Uterus (tissue), 4 donors: Measurements from ENCODE around the gene AHSP. TPM values are rescaled to one million over a fixed set of nuclear protein-coding genes. Genes with fewer than 3 reads are reported as not detected.

Source experiments
- DNase-seq, 2 donors: peaks; one replicate each; pipeline ENCODE4 v3.0.0-alpha.2; 2019 to 2020
- H3K27ac ChIP-seq, 2 donors: fragments of 200-600 bp; sonication (generic); 1 replicate in 1 of 2; 2 replicates in 1 of 2; pipeline ENCODE4 v1.5.1; 2016 to 2018
- H3K27me3 ChIP-seq, 2 donors: fragments of 200-600 bp; sonication (generic); one replicate each; pipeline ENCODE4 v1.5.1; 2018 to 2019; ENCODE audit warnings: control low read depth in 1 of 2
- H3K36me3 ChIP-seq, 2 donors: fragments of 200-600 bp; sonication (generic); one replicate each; pipeline ENCODE4 v1.5.1; 2019; ENCODE audit warnings: control low read depth in 1 of 2
- H3K4me1 ChIP-seq, 2 donors: fragments of 200-600 bp; sonication (generic); one replicate each; pipeline ENCODE4 v1.5.1; 2018 to 2019; ENCODE audit warnings: control low read depth in 1 of 2
- H3K4me3 ChIP-seq, 2 donors: fragments of 200-600 bp; sonication (generic); 1 replicate in 1 of 2; 2 replicates in 1 of 2; pipeline ENCODE4 v1.5.1; 2018 to 2019; ENCODE audit warnings: mild to moderate bottlenecking in 1 of 2
- H3K9me3 ChIP-seq, 2 donors: fragments of 200-600 bp; sonication (generic); one replicate each; pipeline ENCODE4 v1.5.1; 2019; ENCODE audit warnings: control low read depth in 1 of 2
- POLR2A ChIP-seq, 2 donors: fragments of 450-650 bp; IDR thresholded peaks; one replicate each; pipeline ENCODE4 v1.6.1; 2016; ENCODE audit warnings: antibody characterized with exemption in 2 of 2, mild to moderate bottlenecking in 1 of 2, moderate library complexity in 1 of 2
- intact Hi-C: fragments of 100-400 bp; cut with DNase I; formaldehyde crosslinking; loops from one replicate; pipeline ENCODE4 v1.15.1; 2023; ENCODE audit warnings: low total_unique reads
- total RNA-seq, 4 donors: library from RNA; depleted of rRNA in 3 of 4; stranded (reverse); fragments of >200 nt in 3 of 4; gene quantifications; one replicate each; pipeline versions ENCODE4 v1.1.0 to v1.2.4, GENCODE V29; 2014 to 2023
- TF ChIP-seq, protein P1 (sequence below), 4 experiments: fragments of 200-600 bp in 2 of 4; fragments of 450-650 bp in 2 of 4; sonication (generic) in 2 of 4; IDR thresholded peaks; one replicate each; pipeline ENCODE4 v1.5.1; 2016 to 2019; ENCODE audit warnings: antibody characterized with exemption in 4 of 4, mild to moderate bottlenecking in 2 of 4, moderate library complexity in 1 of 4
- donor health status: DM: yes; HTN: yes; CAD: no.

Gene AHSP
- total RNA-seq, 4 donors from 2014 or later, result 5.6 TPM; not detected in 3

- Histone ChIP-seq H3K27me3 (no peaks in the 10 kb centered on the region), H3K9me3 (no peaks in the 10 kb centered on the region), H3K4me3 (peak overlapping the region; percentile 35 to 51), H3K27ac (no peak overlapping the region), H3K4me1 (peaks cover 0 to 20% of the 10 kb centered on the region in 2 donors), H3K36me3 (no peaks in the 10 kb centered on the region)
- DNase-seq, result peak in 1 of 2 donors; percentile 56
- intact Hi-C loops, result no loop called here
- TF ChIP-seq, protein P1, sequence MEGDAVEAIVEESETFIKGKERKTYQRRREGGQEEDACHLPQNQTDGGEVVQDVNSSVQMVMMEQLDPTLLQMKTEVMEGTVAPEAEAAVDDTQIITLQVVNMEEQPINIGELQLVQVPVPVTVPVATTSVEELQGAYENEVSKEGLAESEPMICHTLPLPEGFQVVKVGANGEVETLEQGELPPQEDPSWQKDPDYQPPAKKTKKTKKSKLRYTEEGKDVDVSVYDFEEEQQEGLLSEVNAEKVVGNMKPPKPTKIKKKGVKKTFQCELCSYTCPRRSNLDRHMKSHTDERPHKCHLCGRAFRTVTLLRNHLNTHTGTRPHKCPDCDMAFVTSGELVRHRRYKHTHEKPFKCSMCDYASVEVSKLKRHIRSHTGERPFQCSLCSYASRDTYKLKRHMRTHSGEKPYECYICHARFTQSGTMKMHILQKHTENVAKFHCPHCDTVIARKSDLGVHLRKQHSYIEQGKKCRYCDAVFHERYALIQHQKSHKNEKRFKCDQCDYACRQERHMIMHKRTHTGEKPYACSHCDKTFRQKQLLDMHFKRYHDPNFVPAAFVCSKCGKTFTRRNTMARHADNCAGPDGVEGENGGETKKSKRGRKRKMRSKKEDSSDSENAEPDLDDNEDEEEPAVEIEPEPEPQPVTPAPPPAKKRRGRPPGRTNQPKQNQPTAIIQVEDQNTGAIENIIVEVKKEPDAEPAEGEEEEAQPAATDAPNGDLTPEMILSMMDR (IDR thresholded peaks at IDR 0.05), result no peak
- TF ChIP-seq POLR2A (IDR thresholded peaks at IDR 0.05), result no peak
Observed at GRCh38 chr16:31487720-31488467, 39.8 kb upstream of the AHSP start.

- Histone ChIP-seq H3K9me3 (no peaks in the 10 kb centered on the region), H3K4me1 (peaks cover 0 to 20% of the 10 kb centered on the region in 2 donors), H3K27me3 (no peaks in the 10 kb centered on the region), H3K36me3 (no peaks in the 10 kb centered on the region), H3K4me3 (peak overlapping the region in 1 of 2 donors; percentile 51), H3K27ac (no peak overlapping the region)
- no peak for DNase-seq
- no peak for TF ChIP-seq POLR2A (IDR thresholded peaks at IDR 0.05)
- intact Hi-C loops, result no loop called here
Observed at GRCh38 chr16:31488468-31489297, 39.0 kb upstream of the AHSP start.

DNA sequence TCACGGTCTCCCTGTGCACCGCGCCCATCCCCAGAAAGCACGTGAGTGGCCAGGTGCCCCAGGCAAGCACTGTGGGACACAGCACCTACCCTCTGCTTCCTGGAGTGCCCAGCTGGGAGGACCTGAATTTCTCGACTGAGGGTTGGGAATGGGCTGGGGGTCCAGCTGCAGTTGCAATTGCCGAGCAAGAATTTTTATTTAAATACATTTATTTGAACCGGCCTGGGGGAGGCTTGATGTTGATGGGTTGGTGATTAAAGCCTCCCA lies 38.5 kb upstream of the AHSP start:
- Histone ChIP-seq H3K9me3 (no peaks in the 10 kb centered on the region), H3K27ac (no peak overlapping the region), H3K4me1 (peaks cover 0 to 20% of the 10 kb centered on the region in 2 donors), H3K36me3 (no peaks in the 10 kb centered on the region), H3K27me3 (no peaks in the 10 kb centered on the region), H3K4me3 (no peak overlapping the region)
- intact Hi-C loops, result no loop called here
- no peak for DNase-seq
- TF ChIP-seq, protein P1 (IDR thresholded peaks at IDR 0.05), result no peak
- no peak for TF ChIP-seq POLR2A (IDR thresholded peaks at IDR 0.05)

- H3K27me3 ChIP-seq, result no peaks in the 10 kb centered on the region
- H3K4me3 ChIP-seq, result no peak overlapping the region
- intact Hi-C loops, result no loop called here
- no peak for DNase-seq
- H3K9me3 ChIP-seq, result no peaks in the 10 kb centered on the region
- H3K36me3 ChIP-seq, result no peaks in the 10 kb centered on the region
- H3K27ac ChIP-seq, result no peak overlapping the region
- peaks cover 0 to 20% of the 10 kb centered on the region in 2 donors for H3K4me1 ChIP-seq
- TF ChIP-seq, protein P1 (IDR thresholded peaks at IDR 0.05), result no peak
- no peak for TF ChIP-seq POLR2A (IDR thresholded peaks at IDR 0.05)
Observed at GRCh38 chr16:31489616-31490584, 37.8 kb upstream of the AHSP start.

GRCh38 chr16:31491778-31492418 lies 35.8 kb upstream of the AHSP start:
- H3K27me3 ChIP-seq, result no peaks in the 10 kb centered on the region
- TF ChIP-seq, protein P1 (IDR thresholded peaks at IDR 0.05), result no peak
- no peak for TF ChIP-seq POLR2A (IDR thresholded peaks at IDR 0.05)
- no peak overlapping the region for H3K27ac ChIP-seq
- no peak for DNase-seq
- H3K36me3 ChIP-seq, result no peaks in the 10 kb centered on the region
- no peaks in the 10 kb centered on the region for H3K9me3 ChIP-seq
- intact Hi-C loops, result no loop called here
- H3K4me3 ChIP-seq, result no peak overlapping the region
- peaks cover 0 to 20% of the 10 kb centered on the region in 2 donors for H3K4me1 ChIP-seq
